ENCODE measurements around the gene TCF7.

- TF ChIP-seq CTCF (IDR thresholded peaks at IDR 0.05) (no peak), ZFX (IDR thresholded peaks at IDR 0.05; ENCODE audit: borderline replicate concordance) (no peak)
Observed at GRCh38 chr5:134149571-134150303, 35.3 kb downstream of the TCF7 start.

Data from 22Rv1 (cell line).